ENCODE data around the gene TXNDC15.

Gene TXNDC15

GRCh38 chr5:134844252-134844651 lies 29.9 kb upstream of the TXNDC15 start:
- no peak for TF ChIP-seq TSHZ2 (CRISPR knock-in tag; IDR thresholded peaks at IDR 0.05)
- TF ChIP-seq PPARA (CRISPR knock-in tag; IDR thresholded peaks at IDR 0.05; ENCODE audit: borderline replicate concordance) = no peak
- TF ChIP-seq, protein P1, sequence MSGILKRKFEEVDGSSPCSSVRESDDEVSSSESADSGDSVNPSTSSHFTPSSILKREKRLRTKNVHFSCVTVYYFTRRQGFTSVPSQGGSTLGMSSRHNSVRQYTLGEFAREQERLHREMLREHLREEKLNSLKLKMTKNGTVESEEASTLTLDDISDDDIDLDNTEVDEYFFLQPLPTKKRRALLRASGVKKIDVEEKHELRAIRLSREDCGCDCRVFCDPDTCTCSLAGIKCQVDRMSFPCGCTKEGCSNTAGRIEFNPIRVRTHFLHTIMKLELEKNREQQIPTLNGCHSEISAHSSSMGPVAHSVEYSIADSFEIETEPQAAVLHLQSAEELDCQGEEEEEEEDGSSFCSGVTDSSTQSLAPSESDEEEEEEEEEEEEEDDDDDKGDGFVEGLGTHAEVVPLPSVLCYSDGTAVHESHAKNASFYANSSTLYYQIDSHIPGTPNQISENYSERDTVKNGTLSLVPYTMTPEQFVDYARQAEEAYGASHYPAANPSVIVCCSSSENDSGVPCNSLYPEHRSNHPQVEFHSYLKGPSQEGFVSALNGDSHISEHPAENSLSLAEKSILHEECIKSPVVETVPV (CRISPR knock-in tag; IDR thresholded peaks at IDR 0.05) = no peak
- TF ChIP-seq ISL1 (CRISPR knock-in tag; IDR thresholded peaks at IDR 0.05) = no peak
- TF ChIP-seq, protein P2, sequence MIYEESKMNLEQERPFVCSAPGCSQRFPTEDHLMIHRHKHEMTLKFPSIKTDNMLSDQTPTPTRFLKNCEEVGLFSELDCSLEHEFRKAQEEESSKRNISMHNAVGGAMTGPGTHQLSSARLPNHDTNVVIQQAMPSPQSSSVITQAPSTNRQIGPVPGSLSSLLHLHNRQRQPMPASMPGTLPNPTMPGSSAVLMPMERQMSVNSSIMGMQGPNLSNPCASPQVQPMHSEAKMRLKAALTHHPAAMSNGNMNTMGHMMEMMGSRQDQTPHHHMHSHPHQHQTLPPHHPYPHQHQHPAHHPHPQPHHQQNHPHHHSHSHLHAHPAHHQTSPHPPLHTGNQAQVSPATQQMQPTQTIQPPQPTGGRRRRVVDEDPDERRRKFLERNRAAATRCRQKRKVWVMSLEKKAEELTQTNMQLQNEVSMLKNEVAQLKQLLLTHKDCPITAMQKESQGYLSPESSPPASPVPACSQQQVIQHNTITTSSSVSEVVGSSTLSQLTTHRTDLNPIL (CRISPR knock-in tag; IDR thresholded peaks at IDR 0.05; ENCODE audit: low read depth) = no peak
- no peak for TF ChIP-seq ZFP30 (CRISPR knock-in tag; IDR thresholded peaks at IDR 0.05)
- TF ChIP-seq ZC3H10 (CRISPR knock-in tag; IDR thresholded peaks at IDR 0.05) = no peak
- TF ChIP-seq SNAI2 (CRISPR knock-in tag; IDR thresholded peaks at IDR 0.05) = no peak
- TF ChIP-seq TCF4 (CRISPR knock-in tag; IDR thresholded peaks at IDR 0.05; ENCODE audit: borderline replicate concordance) = no peak
- no peak for TF ChIP-seq ARNTL (CRISPR knock-in tag; IDR thresholded peaks at IDR 0.05; ENCODE audit: borderline replicate concordance, low read depth)
- TF ChIP-seq BACH2 (CRISPR knock-in tag; IDR thresholded peaks at IDR 0.05; ENCODE audit: borderline replicate concordance) = no peak
- TF ChIP-seq CSDC2 (CRISPR knock-in tag; IDR thresholded peaks at IDR 0.05) = no peak
- no peak for TF ChIP-seq ZNF565 (CRISPR knock-in tag; conservative IDR thresholded peaks at IDR 0.05; ENCODE audit: low read depth)
- TF ChIP-seq PATZ1 (CRISPR knock-in tag; IDR thresholded peaks at IDR 0.05; ENCODE audit: borderline replicate concordance) = no peak
- TF ChIP-seq ESRRG (CRISPR knock-in tag; IDR thresholded peaks at IDR 0.05) = no peak
- TF ChIP-seq, protein P3, sequence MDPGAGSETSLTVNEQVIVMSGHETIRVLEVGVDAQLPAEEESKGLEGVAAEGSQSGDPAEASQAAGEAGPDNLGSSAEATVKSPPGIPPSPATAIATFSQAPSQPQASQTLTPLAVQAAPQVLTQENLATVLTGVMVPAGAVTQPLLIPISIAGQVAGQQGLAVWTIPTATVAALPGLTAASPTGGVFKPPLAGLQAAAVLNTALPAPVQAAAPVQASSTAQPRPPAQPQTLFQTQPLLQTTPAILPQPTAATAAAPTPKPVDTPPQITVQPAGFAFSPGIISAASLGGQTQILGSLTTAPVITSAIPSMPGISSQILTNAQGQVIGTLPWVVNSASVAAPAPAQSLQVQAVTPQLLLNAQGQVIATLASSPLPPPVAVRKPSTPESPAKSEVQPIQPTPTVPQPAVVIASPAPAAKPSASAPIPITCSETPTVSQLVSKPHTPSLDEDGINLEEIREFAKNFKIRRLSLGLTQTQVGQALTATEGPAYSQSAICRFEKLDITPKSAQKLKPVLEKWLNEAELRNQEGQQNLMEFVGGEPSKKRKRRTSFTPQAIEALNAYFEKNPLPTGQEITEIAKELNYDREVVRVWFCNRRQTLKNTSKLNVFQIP (CRISPR knock-in tag; IDR thresholded peaks at IDR 0.05; ENCODE audit: borderline replicate concordance, low read depth) = no peak
- TF ChIP-seq TOX (CRISPR knock-in tag; IDR thresholded peaks at IDR 0.05; ENCODE audit: borderline replicate concordance) = no peak
- no peak for TF ChIP-seq GLIS3 (CRISPR knock-in tag; IDR thresholded peaks at IDR 0.05)
- TF ChIP-seq RARB (CRISPR knock-in tag; IDR thresholded peaks at IDR 0.05) = no peak
- no peak for TF ChIP-seq OSR1 (CRISPR knock-in tag; IDR thresholded peaks at IDR 0.05)
- ATAC-seq = no peak

GRCh38 chr5:134845335-134845851 lies 28.8 kb upstream of the TXNDC15 start:
- no peak; the same call in 2 of the 3 replicates for ATAC-seq
- TF ChIP-seq TSHZ2 (CRISPR knock-in tag; IDR thresholded peaks at IDR 0.05) (no peak), ZNF565 (CRISPR knock-in tag; conservative IDR thresholded peaks at IDR 0.05; ENCODE audit: low read depth) (no peak), CSDC2 (CRISPR knock-in tag; IDR thresholded peaks at IDR 0.05) (no peak), ARNTL (CRISPR knock-in tag; IDR thresholded peaks at IDR 0.05; ENCODE audit: borderline replicate concordance, low read depth) (no peak), GLIS3 (CRISPR knock-in tag; IDR thresholded peaks at IDR 0.05) (no peak)
